Skeletal muscle tissue (tissue), 4 donors: ENCODE measurements around the gene WDFY3. TPM values are rescaled to one million over a fixed set of nuclear protein-coding genes. Genes with fewer than 3 reads are reported as not detected.

Experiments
- H3K27ac ChIP-seq: one replicate; pipeline ENCODE4 v1.7.0; 2013; ENCODE audit warnings: mild to moderate bottlenecking, low read depth, low read length, inconsistent platforms
- H3K27me3 ChIP-seq, 3 donors: one replicate each; pipeline ENCODE4 v1.7.0; 2013; ENCODE audit warnings: low read length in 3 of 3; ENCODE audit not compliant: control insufficient read depth in 3 of 3, insufficient read depth in 3 of 3
- H3K36me3 ChIP-seq, 3 donors: one replicate each; pipeline ENCODE4 v1.7.0; 2013; ENCODE audit warnings: low read length in 3 of 3; ENCODE audit not compliant: control insufficient read depth in 3 of 3, insufficient read depth in 3 of 3
- H3K4me1 ChIP-seq, 3 donors: one replicate each; pipeline ENCODE4 v1.7.0; 2013; ENCODE audit warnings: low read length in 3 of 3, mild to moderate bottlenecking in 3 of 3; ENCODE audit not compliant: control insufficient read depth in 3 of 3, insufficient read depth in 3 of 3
- H3K4me3 ChIP-seq, 3 donors: one replicate each; pipeline ENCODE4 v1.7.0; 2013; ENCODE audit warnings: low read length in 3 of 3
- H3K9ac ChIP-seq, 3 donors: one replicate each; pipeline ENCODE4 v1.7.0; 2013; ENCODE audit warnings: low read length in 3 of 3, mild to moderate bottlenecking in 3 of 3, moderate library complexity in 2 of 3, low read depth in 1 of 3
- H3K9me3 ChIP-seq, 3 donors: one replicate each; pipeline ENCODE4 v1.7.0; 2013; ENCODE audit warnings: low read length in 3 of 3; ENCODE audit not compliant: control insufficient read depth in 3 of 3
- total RNA-seq: library from RNA; depleted of rRNA; stranded (reverse); fragments of >200 nt; gene quantifications from one replicate; pipeline ENCODE4 v1.2.3, GENCODE V29; 2014
- donor health status: Osteomylitis.

Gene WDFY3
- total RNA-seq, 1 donor from 2014 or later, result 100 TPM

GRCh38 chr4:84897516-84897915 lies 69.0 kb downstream of the WDFY3 start:
- Histone ChIP-seq H3K27me3 (no peaks in the 10 kb centered on the region), H3K9me3 (no peaks in the 10 kb centered on the region), H3K9ac (no peak overlapping the region), H3K4me3 (no peak overlapping the region), H3K36me3 (peaks cover 0 to 3% (median 3%) of the 10 kb centered on the region in 3 donors), H3K4me1 (no peaks in the 10 kb centered on the region), H3K27ac (no peak overlapping the region)

- Histone ChIP-seq H3K9me3 (no peaks in the 10 kb centered on the region), H3K36me3 (no peaks in the 10 kb centered on the region), H3K4me1 (no peaks in the 10 kb centered on the region), H3K27ac (no peak overlapping the region), H3K9ac (no peak overlapping the region), H3K4me3 (no peak overlapping the region), H3K27me3 (no peaks in the 10 kb centered on the region)
Measured at GRCh38 chr4:84895283-84895682, 71.2 kb downstream of the WDFY3 start.

- H3K4me1 ChIP-seq, result no peaks in the 10 kb centered on the region
- H3K4me3 ChIP-seq, result no peak overlapping the region
- H3K36me3 ChIP-seq, result no peaks in the 10 kb centered on the region
- no peak overlapping the region for H3K27ac ChIP-seq
- H3K9me3 ChIP-seq, result no peaks in the 10 kb centered on the region
- no peak overlapping the region for H3K9ac ChIP-seq
- no peaks in the 10 kb centered on the region for H3K27me3 ChIP-seq
Measured at GRCh38 chr4:84894621-84895020, 71.9 kb downstream of the WDFY3 start.

GRCh38 chr4:84892950-84893349 lies 73.5 kb downstream of the WDFY3 start:
- no peak overlapping the region for H3K9ac ChIP-seq
- H3K36me3 ChIP-seq, result no peaks in the 10 kb centered on the region
- no peak overlapping the region for H3K27ac ChIP-seq
- no peaks in the 10 kb centered on the region for H3K9me3 ChIP-seq
- H3K4me1 ChIP-seq, result no peaks in the 10 kb centered on the region
- no peaks in the 10 kb centered on the region for H3K27me3 ChIP-seq
- no peak overlapping the region for H3K4me3 ChIP-seq

- H3K4me1 ChIP-seq, result peaks cover 0 to 4% (median 3%) of the 10 kb centered on the region in 3 donors
- H3K27me3 ChIP-seq, result no peaks in the 10 kb centered on the region
- no peak overlapping the region for H3K9ac ChIP-seq
- H3K9me3 ChIP-seq, result no peaks in the 10 kb centered on the region
- no peak overlapping the region for H3K27ac ChIP-seq
- no peak overlapping the region for H3K4me3 ChIP-seq
- no peaks in the 10 kb centered on the region for H3K36me3 ChIP-seq
Measured at GRCh38 chr4:84887824-84888223, 78.7 kb downstream of the WDFY3 start.

- no peaks in the 10 kb centered on the region for H3K27me3 ChIP-seq
- no peak overlapping the region for H3K27ac ChIP-seq
- no peak overlapping the region for H3K4me3 ChIP-seq
- H3K4me1 ChIP-seq, result peaks cover 0 to 3% (median 0%) of the 10 kb centered on the region in 3 donors
- peaks cover 0 to 2% (median 0%) of the 10 kb centered on the region in 3 donors for H3K36me3 ChIP-seq
- H3K9me3 ChIP-seq, result no peaks in the 10 kb centered on the region
- H3K9ac ChIP-seq, result no peak overlapping the region
Measured at GRCh38 chr4:84879651-84880200, 86.8 kb downstream of the WDFY3 start.

- H3K27me3 ChIP-seq, result no peaks in the 10 kb centered on the region
- no peak overlapping the region for H3K27ac ChIP-seq
- H3K9ac ChIP-seq, result no peak overlapping the region
- H3K4me3 ChIP-seq, result no peak overlapping the region
- peaks cover 0 to 3% (median 0%) of the 10 kb centered on the region in 3 donors for H3K4me1 ChIP-seq
- peaks cover 0 to 2% (median 0%) of the 10 kb centered on the region in 3 donors for H3K36me3 ChIP-seq
- H3K9me3 ChIP-seq, result no peaks in the 10 kb centered on the region
Measured at GRCh38 chr4:84878546-84878945, 87.9 kb downstream of the WDFY3 start.

GRCh38 chr4:84878090-84878489 lies 88.4 kb downstream of the WDFY3 start:
- Histone ChIP-seq H3K27me3 (no peaks in the 10 kb centered on the region), H3K9me3 (no peaks in the 10 kb centered on the region), H3K9ac (no peak overlapping the region), H3K4me3 (no peak overlapping the region), H3K4me1 (peaks cover 0 to 3% (median 0%) of the 10 kb centered on the region in 3 donors), H3K27ac (no peak overlapping the region), H3K36me3 (peaks cover 0 to 2% (median 0%) of the 10 kb centered on the region in 3 donors)

- peaks cover 0 to 3% (median 0%) of the 10 kb centered on the region in 3 donors for H3K4me1 ChIP-seq
- H3K9ac ChIP-seq, result no peak overlapping the region
Measured at GRCh38 chr4:84877051-84877833, 89.2 kb downstream of the WDFY3 start.

GRCh38 chr4:84875636-84876371 lies 90.7 kb downstream of the WDFY3 start:
- Histone ChIP-seq H3K27ac (no peak overlapping the region), H3K9ac (no peak overlapping the region), H3K4me3 (no peak overlapping the region), H3K27me3 (no peaks in the 10 kb centered on the region), H3K9me3 (no peaks in the 10 kb centered on the region), H3K4me1 (peaks cover 0 to 3% (median 0%) of the 10 kb centered on the region in 3 donors), H3K36me3 (no peaks in the 10 kb centered on the region)

More at GRCh38 chr4:84877051-84877833, 89.2 kb downstream of the WDFY3 start:
- no peaks in the 10 kb centered on the region for H3K27me3 ChIP-seq
- H3K9me3 ChIP-seq, result no peaks in the 10 kb centered on the region
- peaks cover 0 to 2% (median 0%) of the 10 kb centered on the region in 3 donors for H3K36me3 ChIP-seq
- H3K4me3 ChIP-seq, result no peak overlapping the region
- H3K27ac ChIP-seq, result no peak overlapping the region
